A673 (cell line): ENCODE measurements around the gene SULT2B1.

ENCODE experiments used
- EZH2 ChIP-seq: fragments of 200-600 bp; sonication (generic); IDR thresholded peaks from 2 replicates; pipeline ENCODE4 v1.6.1; 2017; ENCODE audit warnings: borderline replicate concordance, low read depth, mild to moderate bottlenecking, mixed read lengths, antibody characterized with exemption, low read length; ENCODE audit not compliant: poor library complexity, severe bottlenecking
- TF ChIP-seq, protein P1 (sequence below): fragments of 300-800, 200-600 bp; sonication (generic); conservative IDR thresholded peaks from 2 replicates; pipeline ENCODE4 v1.5.1; 2017; ENCODE audit warnings: low read depth, mild to moderate bottlenecking, antibody characterized with exemption, low read length, moderate library complexity, mixed read lengths

DNA sequence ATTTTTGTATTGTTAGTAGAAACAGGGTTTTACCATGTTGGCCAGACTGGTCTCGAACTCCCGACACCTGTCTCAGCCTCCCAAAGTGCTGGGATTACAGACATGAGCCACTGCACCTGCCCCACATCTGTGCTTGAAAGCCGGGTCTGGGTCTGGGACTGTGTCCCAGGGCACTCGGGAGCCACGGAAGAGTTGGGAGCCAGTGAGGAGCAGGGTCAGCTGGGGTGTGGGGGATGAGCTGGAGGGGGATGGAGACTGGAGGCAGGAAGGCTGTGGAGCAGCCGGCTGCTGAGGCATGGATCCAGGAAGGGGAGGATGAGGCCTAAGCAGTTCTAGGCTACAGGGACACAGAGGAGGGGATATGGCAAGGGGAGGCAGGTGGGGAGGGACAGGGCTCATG, 43.9 kb downstream of the SULT2B1 start:
- TF ChIP-seq, protein P1, sequence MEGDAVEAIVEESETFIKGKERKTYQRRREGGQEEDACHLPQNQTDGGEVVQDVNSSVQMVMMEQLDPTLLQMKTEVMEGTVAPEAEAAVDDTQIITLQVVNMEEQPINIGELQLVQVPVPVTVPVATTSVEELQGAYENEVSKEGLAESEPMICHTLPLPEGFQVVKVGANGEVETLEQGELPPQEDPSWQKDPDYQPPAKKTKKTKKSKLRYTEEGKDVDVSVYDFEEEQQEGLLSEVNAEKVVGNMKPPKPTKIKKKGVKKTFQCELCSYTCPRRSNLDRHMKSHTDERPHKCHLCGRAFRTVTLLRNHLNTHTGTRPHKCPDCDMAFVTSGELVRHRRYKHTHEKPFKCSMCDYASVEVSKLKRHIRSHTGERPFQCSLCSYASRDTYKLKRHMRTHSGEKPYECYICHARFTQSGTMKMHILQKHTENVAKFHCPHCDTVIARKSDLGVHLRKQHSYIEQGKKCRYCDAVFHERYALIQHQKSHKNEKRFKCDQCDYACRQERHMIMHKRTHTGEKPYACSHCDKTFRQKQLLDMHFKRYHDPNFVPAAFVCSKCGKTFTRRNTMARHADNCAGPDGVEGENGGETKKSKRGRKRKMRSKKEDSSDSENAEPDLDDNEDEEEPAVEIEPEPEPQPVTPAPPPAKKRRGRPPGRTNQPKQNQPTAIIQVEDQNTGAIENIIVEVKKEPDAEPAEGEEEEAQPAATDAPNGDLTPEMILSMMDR: no peak
- no peak for TF ChIP-seq EZH2
